Ovary (tissue), 9 donors: ENCODE data around the gene KIF1A. TPM values are rescaled to one million over a fixed set of nuclear protein-coding genes. Genes with fewer than 3 reads are reported as not detected.
A peak's percentile ranks its signal among the peaks of the same experiment; 100 is the strongest.

Experiments
- DNase-seq, 5 donors: peaks; one replicate each; pipeline ENCODE4 v3.0.0-alpha.2; 2019 to 2020
- H3K27ac ChIP-seq, 2 donors: fragments of 200-600 bp; one replicate each; pipeline versions ENCODE4 v1.5.1 to v1.8.0; 2019 to 2022
- H3K27me3 ChIP-seq: fragments of 200-600 bp; one replicate; pipeline ENCODE4 v1.8.0; 2022
- H3K36me3 ChIP-seq: fragments of 200-600 bp; sonication (generic); one replicate; pipeline ENCODE4 v1.5.1; 2019
- H3K4me1 ChIP-seq: one replicate; pipeline ENCODE4 v1.8.1; 2013; ENCODE audit warnings: mild to moderate bottlenecking, moderate library complexity; ENCODE audit not compliant: insufficient read depth
- H3K4me3 ChIP-seq: fragments of 200-600 bp; sonication (generic); one replicate; pipeline ENCODE4 v1.5.1; 2017
- H3K9me3 ChIP-seq, 2 donors: fragments of 200-600 bp in 1 of 2; sonication (generic) in 1 of 2; one replicate each; pipeline versions ENCODE4 v1.5.1 to v1.8.1; 2013 to 2019; ENCODE audit warnings: mild to moderate bottlenecking in 1 of 2, moderate library complexity in 1 of 2
- CTCF ChIP-seq, 3 donors: fragments of 450-650 bp in 2 of 3; fragments of 200-600 bp in 1 of 3; IDR thresholded peaks; one replicate each; pipeline versions ENCODE4 v1.5.1 to v1.8.0; 2016 to 2022; ENCODE audit warnings: antibody characterized with exemption in 3 of 3, mild to moderate bottlenecking in 1 of 3
- EP300 ChIP-seq: sonication (generic); formaldehyde crosslinking; IDR thresholded peaks from one replicate; pipeline ENCODE4 v1.6.1; 2017; ENCODE audit warnings: antibody characterized with exemption
- POLR2A ChIP-seq: fragments of 450-650 bp; IDR thresholded peaks from one replicate; pipeline ENCODE4 v1.6.1; 2017; ENCODE audit warnings: antibody characterized with exemption, mild to moderate bottlenecking, moderate library complexity
- WGBS, 3 donors: extraction: QIAGEN DNeasy Blood & Tissue Kit in 1 of 3; methylation state at CpG; one replicate each; pipeline versions ENCODE4 v1.1.5 to v1.1.7; 2013 to 2017; 5-methylcytosine and 5-hydroxymethylcytosine counted together
- intact Hi-C, 4 donors: fragments of 100-400 bp; cut with DNase I; formaldehyde crosslinking; loops; one replicate each; pipeline versions ENCODE4 v1.11.0 to v1.15.1; 2022 to 2023
- polyA plus RNA-seq, 2 donors: library from polyadenylated mRNA; stranded (reverse); fragments of 200-250 nt in 1 of 2; fragments of 350-450 nt in 1 of 2; fragmentation: Illumina TruSeq in 1 of 2; extraction: RNeasy Lipid Tissue Mini Kit (QIAGEN cat#74804) in 1 of 2; gene quantifications; one replicate each; pipeline ENCODE4 v1.2.3, GENCODE V29; 2013 to 2014
- total RNA-seq, 7 donors: library from RNA; depleted of rRNA in 2 of 7; stranded (reverse); fragments of >200 nt in 2 of 7; fragmentation: NEBNext Ultra II Directional in 3 of 7; extraction: Animal tissue kit (Norgen Biotek cat#: 25700) in 3 of 7; gene quantifications; one replicate each; pipeline versions ENCODE4 v1.1.0 to v1.2.4, GENCODE V29; 2016 to 2023
- donor health status: DM: no; HTN: no; CAD: no; lungs with moderate emphysema.
- donor health status: DM: no; HTN: no; CAD: no.
- donor health status: Bipolar disorder and iron deficiency.
- donor health status: DM: yes; HTN: yes; CAD: no.
- donor health status: DM: no; HTN: no; CAD: no.
- donor health status: DM: yes; HTN: yes; CAD: no.

Gene KIF1A
- total and polyA plus RNA-seq, 9 donors: 0.48 to 4.4 (median 1.2) TPM

- no peaks in the 10 kb centered on the region for H3K9me3 ChIP-seq
- WGBS, 3 donors: 89 to 93% (median 91%) methylated on average over 4 of the region's 4 CpGs
- no peaks in the 10 kb centered on the region for H3K4me1 ChIP-seq
- no peaks in the 10 kb centered on the region for H3K27me3 ChIP-seq
- TF ChIP-seq CTCF (IDR thresholded peaks at IDR 0.05) (no peak), POLR2A (no peak), EP300 (no peak)
- no peak overlapping the region for H3K4me3 ChIP-seq
- no peak overlapping the region for H3K27ac ChIP-seq
- H3K36me3 ChIP-seq: no peaks in the 10 kb centered on the region
- DNase-seq: peak in 1 of 5 donors; percentile 4
- intact Hi-C loops: no loop called here
Measured at GRCh38 chr2:240788482-240788881, 31.5 kb downstream of the KIF1A start.

- DNase-seq: peak in 3 of 5 donors; percentile 14 to 25 (median 15)
- Histone ChIP-seq H3K4me3 (no peak overlapping the region), H3K9me3 (no peaks in the 10 kb centered on the region), H3K27me3 (no peaks in the 10 kb centered on the region), H3K4me1 (no peaks in the 10 kb centered on the region), H3K36me3 (no peaks in the 10 kb centered on the region), H3K27ac (no peak overlapping the region)
- no peak for TF ChIP-seq CTCF (IDR thresholded peaks at IDR 0.05)
- no peak for TF ChIP-seq EP300
- no peak for TF ChIP-seq POLR2A
- intact Hi-C loops: no loop called here
- WGBS, 3 donors: 87 to 91% (median 89%) methylated on average over 23 of the region's 23 CpGs
Measured at GRCh38 chr2:240787521-240788472, 32.2 kb downstream of the KIF1A start.

- Histone ChIP-seq H3K27ac (no peak overlapping the region), H3K36me3 (no peaks in the 10 kb centered on the region), H3K9me3 (no peaks in the 10 kb centered on the region), H3K27me3 (no peaks in the 10 kb centered on the region), H3K4me3 (no peak overlapping the region), H3K4me1 (no peaks in the 10 kb centered on the region)
- TF ChIP-seq EP300 (no peak), CTCF (IDR thresholded peaks at IDR 0.05) (no peak), POLR2A (no peak)
- DNase-seq: peak in 3 of 5 donors; percentile 11 to 29 (median 15)
- 86 to 88% (median 87%) methylated on average over 17 of the region's 17 CpGs for WGBS, 3 donors
- intact Hi-C loops: no loop called here
Measured at GRCh38 chr2:240786871-240787311, 33.1 kb downstream of the KIF1A start.

GRCh38 chr2:240786355-240786841 lies 33.6 kb downstream of the KIF1A start:
- no peaks in the 10 kb centered on the region for H3K27me3 ChIP-seq
- intact Hi-C loops: no loop called here
- no peaks in the 10 kb centered on the region for H3K4me1 ChIP-seq
- DNase-seq: peak in 3 of 5 donors; percentile 13 to 34 (median 21)
- no peaks in the 10 kb centered on the region for H3K36me3 ChIP-seq
- no peak overlapping the region for H3K27ac ChIP-seq
- TF ChIP-seq CTCF (IDR thresholded peaks at IDR 0.05) (no peak), POLR2A (no peak), EP300 (no peak)
- H3K9me3 ChIP-seq: no peaks in the 10 kb centered on the region
- H3K4me3 ChIP-seq: no peak overlapping the region
- 69 to 73% (median 73%) methylated on average over 7 to 8 of the region's 8 CpGs for WGBS, 3 donors
